NCI-H1436 (cell line): ENCODE results near the gene CMIP.

Experiments
- DNase-seq: peaks from one replicate; lab custom pipeline; 2025; lab: John Stamatoyannopoulos, UW

Gene CMIP

GRCh38 chr16:81748476-81749198 is 304.0 kb downstream of the CMIP start:
- DNase-seq, result no peak

GRCh38 chr16:81752225-81752875 is 307.7 kb downstream of the CMIP start:
- no peak for DNase-seq

GRCh38 chr16:81752876-81753227 is 308.2 kb downstream of the CMIP start:
- no peak for DNase-seq

- DNase-seq, result no peak
These were observed 310.2 kb downstream of the CMIP start for GRCh38 chr16:81754858-81755257.

GRCh38 chr16:81755915-81756614 is 311.5 kb downstream of the CMIP start:
- no peak for DNase-seq

- DNase-seq, result no peak
These were observed 312.2 kb downstream of the CMIP start for GRCh38 chr16:81756615-81757356.

- no peak for DNase-seq
These were observed 313.8 kb downstream of the CMIP start for GRCh38 chr16:81758376-81758775.
